Activated CD8-positive, alpha-beta T cell treated with anti-CD3 and anti-CD28 coated beads, Interleukin-2, amount 10 ng/mL, durations not matched to agents 7 days and 5 days (primary cell): ENCODE data around the gene NOL12. TPM values are rescaled to one million over a fixed set of nuclear protein-coding genes. Genes with fewer than 3 reads are reported as not detected.
A peak's percentile ranks its signal among the peaks of the same experiment; 100 is the strongest.

ENCODE experiments used
- ATAC-seq: fragments of 150-1000 bp; cut with Tn5 transposase; one replicate; pipeline ENCODE4 v1.10.0; 2021; ENCODE audit warnings: moderate library complexity
- CTCF ChIA-PET: fragments of 350-600 bp; sonication (Branson Sonifier 250); formaldehyde crosslinking; loops from one replicate; lab custom pipeline; 2021; ENCODE audit warnings: antibody characterized with exemption; lab: Charles Lee
- POLR2A ChIA-PET: fragments of 350-600 bp; sonication (Branson Sonifier 250); formaldehyde crosslinking; loops from one replicate; lab custom pipeline; 2021; ENCODE audit warnings: antibody characterized with exemption; lab: Charles Lee
- DNase-seq: peaks from one replicate; pipeline ENCODE4 v3.0.0-alpha.2; 2020
- H3K27ac Mint-ChIP-seq: one replicate; pipeline ENCODE4 v1.8.0; 2021; ENCODE audit warnings: mild to moderate bottlenecking, mixed read lengths
- H3K27me3 Mint-ChIP-seq: one replicate; pipeline ENCODE4 v1.8.0; 2021; ENCODE audit warnings: low read depth, mixed read lengths
- H3K36me3 Mint-ChIP-seq: one replicate; pipeline ENCODE4 v1.8.0; 2021; ENCODE audit warnings: low read depth, mixed read lengths
- H3K4me1 Mint-ChIP-seq: one replicate; pipeline ENCODE4 v1.8.0; 2021; ENCODE audit warnings: low read depth, mixed read lengths
- H3K4me3 Mint-ChIP-seq: one replicate; pipeline ENCODE4 v1.8.0; 2021; ENCODE audit warnings: mild to moderate bottlenecking, mixed read lengths
- H3K9me3 Mint-ChIP-seq: one replicate; pipeline ENCODE4 v1.8.0; 2022; ENCODE audit warnings: mixed read lengths; ENCODE audit not compliant: insufficient read depth
- total RNA-seq, 2 experiments: library from RNA; stranded (reverse); gene quantifications; one replicate each; pipeline ENCODE4 v1.2.3, GENCODE V29; 2021

The NOL12 gene
- total RNA-seq, 2 experiments from 2014 or later: 42.6 to 45.3 TPM

- Mint-ChIP-seq H3K27ac (peak overlapping the region; percentile 17), H3K4me1 (peaks cover 43% of the 10 kb centered on the region), H3K27me3 (no peaks in the 10 kb centered on the region), H3K9me3 (no peaks in the 10 kb centered on the region), H3K4me3 (no peak overlapping the region), H3K36me3 (peaks cover 18% of the 10 kb centered on the region)
- DNase-seq (no peak), ATAC-seq (no peak)
- ChIA-PET POLR2A (interaction anchor here (1.6 to 3.5 kb wide), 3 partner anchors 8 to 31 kb away, joined by 3 to 11 read pairs (median 7); no protein-coding TSS in a partner anchor), CTCF (interaction anchor here (1.3 to 15.0 kb wide), 3 partner anchors 8 to 30 kb away, joined by 3 to 241 read pairs (median 31); partner anchors contain the start of gene PDXP)
These were observed 13.2 kb upstream of the NOL12 start for GRCh38 chr22:37672920-37673455.

DNA sequence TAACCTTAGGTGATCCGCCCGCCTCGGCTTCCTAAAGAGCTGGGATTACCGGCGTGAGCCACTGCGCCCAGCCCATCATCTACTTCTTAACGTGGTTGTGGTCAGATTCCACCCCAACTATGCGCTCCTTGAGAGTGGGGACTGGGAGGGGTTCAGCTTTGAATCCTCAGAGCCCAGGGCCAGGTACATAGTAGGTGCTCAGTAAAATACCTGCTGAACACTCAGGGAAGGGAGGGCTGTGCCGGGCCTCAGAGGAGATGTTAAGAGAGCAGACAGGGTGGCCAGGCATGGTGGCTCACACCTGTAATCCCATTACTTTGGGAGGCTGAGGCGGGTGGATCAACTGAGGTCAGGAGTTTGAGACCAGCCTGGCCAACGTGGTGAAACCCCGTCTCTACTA, 11.9 kb upstream of the NOL12 start:
- ChIA-PET POLR2A (interaction anchor here (1.0 to 4.5 kb wide), 5 partner anchors 12 to 41 kb away, joined by 3 to 33 read pairs (median 19); partner anchors contain the start of genes NOL12 and PDXP), CTCF (interaction anchor here (1.7 to 15.0 kb wide), 5 partner anchors 14 to 66 kb away, joined by 6 to 241 read pairs (median 26); partner anchors contain the start of genes GGA1 and PDXP)
- Mint-ChIP-seq H3K36me3 (peaks cover 22% of the 10 kb centered on the region), H3K4me3 (peak overlapping the region; percentile 58), H3K9me3 (no peaks in the 10 kb centered on the region), H3K27me3 (no peaks in the 10 kb centered on the region), H3K27ac (peak overlapping the region; percentile 99), H3K4me1 (peaks cover 47% of the 10 kb centered on the region)
- DNase-seq (no peak), ATAC-seq (no peak)

- ATAC-seq: peak; percentile 69
These were observed 10.9 kb upstream of the NOL12 start, which contains the start of gene LGALS1 for GRCh38 chr22:37674951-37675929. LGALS1 (plus strand) TSS chr22:37675636; CDS start chr22:37675703, 67 bp downstream.

GRCh38 chr22:37675930-37676735, 10.0 kb upstream of the NOL12 start:
- ChIA-PET CTCF (interaction anchor here (0.8 to 15.0 kb wide), 10 partner anchors 9 to 113 kb away, joined by 3 to 241 read pairs (median 10); partner anchors contain the start of genes GGA1, NOL12, PDXP and TRIOBP), POLR2A (interaction anchor here (0.7 to 4.5 kb wide), 9 partner anchors 10 to 277 kb away, joined by 3 to 33 read pairs (median 11); partner anchors contain the start of genes C22orf23, NOL12, PDXP and POLR2F)
- Mint-ChIP-seq H3K27ac (peak overlapping the region; percentile 99), H3K9me3 (no peaks in the 10 kb centered on the region), H3K36me3 (peaks cover 27% of the 10 kb centered on the region), H3K4me1 (peaks cover 58% of the 10 kb centered on the region), H3K27me3 (no peaks in the 10 kb centered on the region), H3K4me3 (peak overlapping the region; percentile 82)
- DNase-seq: peak; percentile 51
- ATAC-seq: peak; percentile 3

More at GRCh38 chr22:37674951-37675929, 10.9 kb upstream of the NOL12 start, which contains the start of gene LGALS1:
- Mint-ChIP-seq H3K36me3 (peaks cover 27% of the 10 kb centered on the region), H3K9me3 (no peaks in the 10 kb centered on the region), H3K27me3 (no peaks in the 10 kb centered on the region), H3K4me1 (peaks cover 55% of the 10 kb centered on the region), H3K27ac (peak within 1 kb of the TSS; percentile 99), H3K4me3 (peak within 1 kb of the TSS; percentile 82)
- ChIA-PET CTCF (interaction anchor here (0.7 to 15.0 kb wide), 12 partner anchors 8 to 112 kb away, joined by 3 to 241 read pairs (median 8); partner anchors contain the start of genes GGA1, PDXP and TRIOBP), POLR2A (interaction anchor here (0.7 to 4.5 kb wide), 9 partner anchors 11 to 278 kb away, joined by 3 to 33 read pairs (median 4); partner anchors contain the start of genes C22orf23, NOL12, PDXP and POLR2F)
- peak; percentile 90 for DNase-seq

- H3K27ac Mint-ChIP-seq: peak overlapping the region; percentile 99
- H3K4me3 Mint-ChIP-seq: peak overlapping the region; percentile 82
- POLR2A ChIA-PET: interaction anchor here (0.9 to 4.5 kb wide), 12 partner anchors 10 to 225 kb away, joined by 3 to 33 read pairs (median 8); partner anchors contain the start of genes NOL12 and PDXP
- H3K36me3 Mint-ChIP-seq: peaks cover 27% of the 10 kb centered on the region
- H3K9me3 Mint-ChIP-seq: no peaks in the 10 kb centered on the region
- H3K4me1 Mint-ChIP-seq: peaks cover 63% of the 10 kb centered on the region
- no peaks in the 10 kb centered on the region for H3K27me3 Mint-ChIP-seq
- ATAC-seq: peak; percentile 69
- CTCF ChIA-PET: interaction anchor here (0.6 to 15.0 kb wide), 7 partner anchors 9 to 69 kb away, joined by 3 to 241 read pairs (median 11); partner anchors contain the start of genes GGA1, NOL12, PDXP and TRIOBP
- DNase-seq: peak; percentile 95
These were observed 9.2 kb upstream of the NOL12 start for GRCh38 chr22:37676736-37677492.

DNA sequence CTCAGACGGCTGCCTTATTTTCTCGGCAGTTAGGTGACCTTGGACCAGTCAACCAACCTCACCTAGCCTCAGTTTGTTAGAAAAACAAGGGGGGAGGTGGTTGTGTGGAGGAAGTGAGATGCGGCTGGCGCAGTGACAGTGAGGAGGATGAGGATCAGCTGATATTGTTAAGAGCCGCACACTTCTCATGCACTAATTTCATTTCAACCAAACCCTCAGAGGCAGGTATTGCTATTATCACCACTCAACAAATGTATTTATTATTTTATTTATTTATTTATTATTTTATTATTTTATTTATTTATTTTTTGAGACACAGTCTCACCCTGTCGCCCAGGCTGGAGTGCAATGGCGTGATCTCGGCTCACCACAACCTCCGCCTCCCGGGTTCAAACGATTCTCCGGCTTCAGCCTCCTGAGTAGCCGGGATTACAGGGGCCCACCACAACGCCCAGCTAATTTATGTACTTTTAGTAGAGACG, 8.6 kb upstream of the NOL12 start:
- POLR2A ChIA-PET: interaction anchor here (0.9 to 4.5 kb wide), 8 partner anchors 9 to 131 kb away, joined by 3 to 33 read pairs (median 8); partner anchors contain the start of genes NOL12 and PDXP
- H3K36me3 Mint-ChIP-seq: peaks cover 25% of the 10 kb centered on the region
- H3K27me3 Mint-ChIP-seq: no peaks in the 10 kb centered on the region
- DNase-seq (no peak), ATAC-seq (peak; percentile 22)
- H3K9me3 Mint-ChIP-seq: no peaks in the 10 kb centered on the region
- H3K4me1 Mint-ChIP-seq: peaks cover 57% of the 10 kb centered on the region
- CTCF ChIA-PET: interaction anchor here (1.0 to 15.0 kb wide), 7 partner anchors 17 to 69 kb away, joined by 3 to 241 read pairs (median 11); partner anchors contain the start of genes GGA1, PDXP and TRIOBP
- peak overlapping the region; percentile 82 for H3K4me3 Mint-ChIP-seq
- peak overlapping the region; percentile 99 for H3K27ac Mint-ChIP-seq

GRCh38 chr22:37678372-37678771, 7.8 kb upstream of the NOL12 start:
- Mint-ChIP-seq H3K36me3 (peaks cover 25% of the 10 kb centered on the region), H3K27ac (peak overlapping the region; percentile 99), H3K4me3 (peak overlapping the region; percentile 51), H3K4me1 (peaks cover 48% of the 10 kb centered on the region), H3K27me3 (no peaks in the 10 kb centered on the region), H3K9me3 (no peaks in the 10 kb centered on the region)
- ChIA-PET CTCF (interaction anchor here (1.0 to 15.0 kb wide), 5 partner anchors 18 to 45 kb away, joined by 3 to 241 read pairs (median 11); partner anchors contain the start of genes PDXP and TRIOBP), POLR2A (interaction anchor here (1.4 to 4.5 kb wide), 2 partner anchors 16 to 20 kb away, joined by 7 to 33 read pairs; partner anchors contain the start of gene PDXP)
- DNase-seq (no peak), ATAC-seq (no peak)

DNA sequence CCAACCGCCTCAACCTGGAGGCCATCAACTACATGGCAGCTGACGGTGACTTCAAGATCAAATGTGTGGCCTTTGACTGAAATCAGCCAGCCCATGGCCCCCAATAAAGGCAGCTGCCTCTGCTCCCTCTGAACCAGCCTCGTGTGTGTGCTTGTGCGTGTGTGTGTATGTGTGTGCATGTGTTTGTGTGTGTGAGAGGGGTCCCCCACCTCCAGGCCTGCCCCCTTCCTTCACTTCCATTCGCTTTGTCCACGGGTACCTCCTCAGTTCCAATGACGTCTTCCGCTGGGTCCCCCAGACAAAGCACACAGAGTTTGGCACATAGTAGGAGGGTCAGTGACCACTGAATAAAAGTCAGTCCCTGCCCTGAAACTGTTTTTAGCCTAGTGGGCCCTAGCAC, 6.5 kb upstream of the NOL12 start:
- ChIA-PET CTCF (interaction anchor here (0.7 to 15.0 kb wide), 8 partner anchors 16 to 73 kb away, joined by 3 to 241 read pairs (median 17); partner anchors contain the start of genes GGA1 and PDXP), POLR2A (interaction anchor here (0.6 kb wide), 2 partner anchors 8 to 18 kb away, joined by 4 read pairs; no protein-coding TSS in a partner anchor)
- ATAC-seq: no peak
- no peaks in the 10 kb centered on the region for H3K9me3 Mint-ChIP-seq
- H3K4me1 Mint-ChIP-seq: peaks cover 37% of the 10 kb centered on the region
- peak overlapping the region; percentile 60 for H3K27ac Mint-ChIP-seq
- no peaks in the 10 kb centered on the region for H3K27me3 Mint-ChIP-seq
- peak overlapping the region; percentile 40 for H3K4me3 Mint-ChIP-seq
- no peak for DNase-seq
- peaks cover 25% of the 10 kb centered on the region for H3K36me3 Mint-ChIP-seq

DNA sequence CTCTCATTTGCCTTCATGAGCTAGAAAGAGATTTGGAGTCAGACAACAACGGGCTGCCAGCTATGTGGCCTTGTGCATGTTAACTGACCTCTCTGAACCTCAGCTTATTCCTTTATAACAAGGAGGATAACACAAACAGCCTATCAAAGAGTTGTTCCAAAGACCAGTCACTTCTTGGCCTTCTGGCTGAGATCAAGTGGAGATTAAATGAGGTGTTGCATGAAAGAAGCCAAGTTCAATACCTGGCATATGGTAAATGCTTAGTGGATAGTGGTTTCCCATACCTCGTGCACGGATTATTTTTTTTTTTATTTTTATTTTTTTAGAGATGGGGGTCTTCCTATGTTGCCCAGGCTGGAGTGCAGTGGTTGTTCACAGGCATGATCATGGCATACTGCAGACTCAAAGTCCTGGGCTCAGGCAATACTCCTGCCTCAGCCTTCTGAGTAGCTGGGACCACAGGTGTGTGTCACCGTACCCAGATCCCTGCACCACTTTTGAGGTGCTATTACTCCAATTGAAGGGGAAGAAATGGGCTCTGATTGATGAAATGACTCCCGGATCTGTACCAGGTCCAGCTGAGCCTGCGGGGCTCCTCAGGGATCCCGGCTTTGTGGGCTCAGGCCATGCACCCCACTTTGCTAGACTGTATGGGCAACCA, 5.8 kb upstream of the NOL12 start:
- H3K27me3 Mint-ChIP-seq: no peaks in the 10 kb centered on the region
- H3K4me1 Mint-ChIP-seq: peaks cover 32% of the 10 kb centered on the region
- no peaks in the 10 kb centered on the region for H3K9me3 Mint-ChIP-seq
- POLR2A ChIA-PET: interaction anchor here (0.6 to 2.1 kb wide), 4 partner anchors 8 to 37 kb away, joined by 3 to 5 read pairs (median 4); no protein-coding TSS in a partner anchor
- peaks cover 25% of the 10 kb centered on the region for H3K36me3 Mint-ChIP-seq
- DNase-seq: no peak
- H3K4me3 Mint-ChIP-seq: no peak overlapping the region
- CTCF ChIA-PET: interaction anchor here (1.3 to 15.0 kb wide), 13 partner anchors 7 to 88 kb away, joined by 3 to 241 read pairs (median 11); partner anchors contain the start of genes GGA1 and PDXP
- peak overlapping the region; percentile 79 for H3K27ac Mint-ChIP-seq
- ATAC-seq: no peak
